Measurements from ENCODE around the gene FGFR2. TPM values are rescaled to one million over a fixed set of nuclear protein-coding genes. Genes with fewer than 3 reads are reported as not detected.

The FGFR2 gene
- total RNA-seq, 1 experiment from 2014 or later: not detected

GRCh38 chr10:121615435-121615793 is 17.2 kb upstream of the FGFR2 start:
- Histone ChIP-seq H3K9me2 (replicated peaks; ENCODE audit: insufficient read depth, low read length) (no peaks in the 10 kb centered on the region), H3K4me3 (ENCODE audit: low read length) (no peak overlapping the region), H4K20me1 (ENCODE audit: insufficient read depth, low read depth, low read length) (no peaks in the 10 kb centered on the region), H3K9me3 (ENCODE audit: low read length) (peaks cover 17% of the 10 kb centered on the region), H3K36me3 (ENCODE audit: insufficient read depth, low read length) (no peaks in the 10 kb centered on the region; the same call in 1 of the 2 replicates), H3K4me1 (ENCODE audit: low read length) (no peaks in the 10 kb centered on the region), H3K79me2 (ENCODE audit: low read length) (no peaks in the 10 kb centered on the region), H2AFZ (ENCODE audit: low read length) (no peak overlapping the region), H3K27ac (ENCODE audit: low read length) (no peak overlapping the region), H3K4me2 (ENCODE audit: low read depth, low read length, poor library complexity, severe bottlenecking) (no peak overlapping the region), H3K27me3 (ENCODE audit: low read length) (no peaks in the 10 kb centered on the region), H3K9ac (ENCODE audit: low read length) (no peak overlapping the region)
- no peak for DNase-seq

- Histone ChIP-seq H3K9me2 (replicated peaks; ENCODE audit: insufficient read depth, low read length) (no peaks in the 10 kb centered on the region), H3K79me2 (ENCODE audit: low read length) (no peaks in the 10 kb centered on the region), H3K27ac (ENCODE audit: low read length) (no peak overlapping the region), H2AFZ (ENCODE audit: low read length) (no peak overlapping the region), H4K20me1 (ENCODE audit: insufficient read depth, low read depth, low read length) (no peaks in the 10 kb centered on the region), H3K36me3 (ENCODE audit: insufficient read depth, low read length) (no peaks in the 10 kb centered on the region; the same call in 1 of the 2 replicates), H3K4me3 (ENCODE audit: low read length) (no peak overlapping the region), H3K27me3 (ENCODE audit: low read length) (no peaks in the 10 kb centered on the region), H3K4me2 (ENCODE audit: low read depth, low read length, poor library complexity, severe bottlenecking) (no peak overlapping the region), H3K9ac (ENCODE audit: low read length) (no peak overlapping the region), H3K9me3 (ENCODE audit: low read length) (peaks cover 17% of the 10 kb centered on the region), H3K4me1 (ENCODE audit: low read length) (no peaks in the 10 kb centered on the region)
- DNase-seq: no peak
Measured at GRCh38 chr10:121614613-121615434, 16.6 kb upstream of the FGFR2 start.

- Histone ChIP-seq H3K27me3 (ENCODE audit: low read length) (no peaks in the 10 kb centered on the region), H2AFZ (ENCODE audit: low read length) (no peak overlapping the region), H3K9ac (ENCODE audit: low read length) (no peak overlapping the region)
Measured at GRCh38 chr10:121613456-121613855, 15.2 kb upstream of the FGFR2 start.

GRCh38 chr10:121611393-121612159 is 13.3 kb upstream of the FGFR2 start:
- Histone ChIP-seq H4K20me1 (ENCODE audit: insufficient read depth, low read depth, low read length) (no peaks in the 10 kb centered on the region), H3K9me3 (ENCODE audit: low read length) (no peaks in the 10 kb centered on the region), H3K27me3 (ENCODE audit: low read length) (no peaks in the 10 kb centered on the region), H3K4me2 (ENCODE audit: low read depth, low read length, poor library complexity, severe bottlenecking) (no peak overlapping the region), H3K4me1 (ENCODE audit: low read length) (peaks cover 3% of the 10 kb centered on the region), H3K9ac (ENCODE audit: low read length) (no peak overlapping the region), H3K27ac (ENCODE audit: low read length) (no peak overlapping the region), H2AFZ (ENCODE audit: low read length) (no peak overlapping the region), H3K36me3 (ENCODE audit: insufficient read depth, low read length) (no peaks in the 10 kb centered on the region), H3K79me2 (ENCODE audit: low read length) (no peaks in the 10 kb centered on the region), H3K4me3 (ENCODE audit: low read length) (no peak overlapping the region), H3K9me2 (replicated peaks; ENCODE audit: insufficient read depth, low read length) (no peaks in the 10 kb centered on the region)
- no peak for DNase-seq

More at GRCh38 chr10:121613456-121613855, 15.2 kb upstream of the FGFR2 start:
- peaks cover 5% of the 10 kb centered on the region; the same call in 1 of the 2 replicates for H3K9me3 ChIP-seq (ENCODE audit: low read length)
- H3K4me1 ChIP-seq (ENCODE audit: low read length): peaks cover 1% of the 10 kb centered on the region
- H4K20me1 ChIP-seq (ENCODE audit: insufficient read depth, low read depth, low read length): no peaks in the 10 kb centered on the region
- H3K9me2 ChIP-seq (replicated peaks; ENCODE audit: insufficient read depth, low read length): no peaks in the 10 kb centered on the region
- no peak overlapping the region for H3K27ac ChIP-seq (ENCODE audit: low read length)
- H3K79me2 ChIP-seq (ENCODE audit: low read length): no peaks in the 10 kb centered on the region
- H3K4me3 ChIP-seq (ENCODE audit: low read length): no peak overlapping the region
- DNase-seq: no peak
- H3K4me2 ChIP-seq (ENCODE audit: low read depth, low read length, poor library complexity, severe bottlenecking): no peak overlapping the region
- no peaks in the 10 kb centered on the region for H3K36me3 ChIP-seq (ENCODE audit: insufficient read depth, low read length)

- Histone ChIP-seq H3K9ac (ENCODE audit: low read length) (no peak overlapping the region), H3K4me1 (ENCODE audit: low read length) (peaks cover 3% of the 10 kb centered on the region), H2AFZ (ENCODE audit: low read length) (no peak overlapping the region), H3K36me3 (ENCODE audit: insufficient read depth, low read length) (no peaks in the 10 kb centered on the region), H3K27ac (ENCODE audit: low read length) (no peak overlapping the region), H4K20me1 (ENCODE audit: insufficient read depth, low read depth, low read length) (no peaks in the 10 kb centered on the region), H3K4me2 (ENCODE audit: low read depth, low read length, poor library complexity, severe bottlenecking) (no peak overlapping the region), H3K27me3 (ENCODE audit: low read length) (no peaks in the 10 kb centered on the region), H3K4me3 (ENCODE audit: low read length) (no peak overlapping the region), H3K79me2 (ENCODE audit: low read length) (no peaks in the 10 kb centered on the region), H3K9me2 (replicated peaks; ENCODE audit: insufficient read depth, low read length) (no peaks in the 10 kb centered on the region), H3K9me3 (ENCODE audit: low read length) (no peaks in the 10 kb centered on the region)
- no peak for DNase-seq
Measured at GRCh38 chr10:121610798-121611323, 12.6 kb upstream of the FGFR2 start.

GRCh38 chr10:121609426-121610380 is 11.5 kb upstream of the FGFR2 start:
- no peaks in the 10 kb centered on the region for H3K9me3 ChIP-seq (ENCODE audit: low read length)
- no peak overlapping the region for H3K9ac ChIP-seq (ENCODE audit: low read length)
- H3K4me1 ChIP-seq (ENCODE audit: low read length): peaks cover 3% of the 10 kb centered on the region
- H3K9me2 ChIP-seq (replicated peaks; ENCODE audit: insufficient read depth, low read length): no peaks in the 10 kb centered on the region
- H4K20me1 ChIP-seq (ENCODE audit: insufficient read depth, low read depth, low read length): no peaks in the 10 kb centered on the region
- no peaks in the 10 kb centered on the region for H3K79me2 ChIP-seq (ENCODE audit: low read length)
- no peaks in the 10 kb centered on the region for H3K36me3 ChIP-seq (ENCODE audit: insufficient read depth, low read length)
- no peaks in the 10 kb centered on the region for H3K27me3 ChIP-seq (ENCODE audit: low read length)
- H3K4me2 ChIP-seq (ENCODE audit: low read depth, low read length, poor library complexity, severe bottlenecking): no peak overlapping the region
- no peak overlapping the region for H2AFZ ChIP-seq (ENCODE audit: low read length)
- H3K27ac ChIP-seq (ENCODE audit: low read length): no peak overlapping the region
- H3K4me3 ChIP-seq (ENCODE audit: low read length): no peak overlapping the region
- no peak for DNase-seq

- no peak overlapping the region for H3K27ac ChIP-seq (ENCODE audit: low read length)
- no peaks in the 10 kb centered on the region for H3K79me2 ChIP-seq (ENCODE audit: low read length)
- peaks cover 3% of the 10 kb centered on the region for H3K4me1 ChIP-seq (ENCODE audit: low read length)
- H3K9me3 ChIP-seq (ENCODE audit: low read length): no peaks in the 10 kb centered on the region
- no peak overlapping the region for H3K4me3 ChIP-seq (ENCODE audit: low read length)
- H3K4me2 ChIP-seq (ENCODE audit: low read depth, low read length, poor library complexity, severe bottlenecking): peak overlapping the region; percentile 42
- peak; percentile 76 for DNase-seq
- no peaks in the 10 kb centered on the region for H4K20me1 ChIP-seq (ENCODE audit: insufficient read depth, low read depth, low read length)
- no peak overlapping the region for H3K9ac ChIP-seq (ENCODE audit: low read length)
- H3K36me3 ChIP-seq (ENCODE audit: insufficient read depth, low read length): no peaks in the 10 kb centered on the region
- H3K27me3 ChIP-seq (ENCODE audit: low read length): no peaks in the 10 kb centered on the region
- no peaks in the 10 kb centered on the region for H3K9me2 ChIP-seq (replicated peaks; ENCODE audit: insufficient read depth, low read length)
- H2AFZ ChIP-seq (ENCODE audit: low read length): no peak overlapping the region
Measured at GRCh38 chr10:121608469-121609190, 10.4 kb upstream of the FGFR2 start.

Data from Karpas-422 (cell line).